Fibroblast of skin of right biceps (primary cell): ENCODE measurements around the gene SLC6A12.

Source experiments
- DNase-seq: peaks from one replicate; pipeline ENCODE4 v3.0.0-alpha.2; 2013

Gene SLC6A12

GRCh38 chr12:175759-176158 lies 38.2 kb downstream of the SLC6A12 start:
- DNase-seq = no peak

GRCh38 chr12:175250-175649 lies 38.7 kb downstream of the SLC6A12 start:
- no peak for DNase-seq

GRCh38 chr12:174596-174995 lies 39.4 kb downstream of the SLC6A12 start:
- DNase-seq = no peak

GRCh38 chr12:174124-174523 lies 39.8 kb downstream of the SLC6A12 start:
- no peak for DNase-seq

GRCh38 chr12:172732-173161 lies 41.2 kb downstream of the SLC6A12 start:
- no peak for DNase-seq

GRCh38 chr12:171743-172676 lies 41.9 kb downstream of the SLC6A12 start:
- no peak for DNase-seq

GRCh38 chr12:171276-171675 lies 42.7 kb downstream of the SLC6A12 start:
- no peak for DNase-seq

GRCh38 chr12:170371-171225 lies 43.4 kb downstream of the SLC6A12 start:
- DNase-seq = no peak

GRCh38 chr12:169528-170370 lies 44.2 kb downstream of the SLC6A12 start:
- DNase-seq = no peak

- peak; percentile 62 for DNase-seq
Observed at GRCh38 chr12:168763-169525, 45.0 kb downstream of the SLC6A12 start.

GRCh38 chr12:167959-168600 lies 45.9 kb downstream of the SLC6A12 start:
- DNase-seq = no peak

GRCh38 chr12:166425-167075 lies 47.4 kb downstream of the SLC6A12 start:
- no peak for DNase-seq

GRCh38 chr12:165862-166368 lies 48.0 kb downstream of the SLC6A12 start:
- DNase-seq = no peak

- no peak for DNase-seq
Observed at GRCh38 chr12:164207-164606, 49.8 kb downstream of the SLC6A12 start.

- DNase-seq = no peak
Observed at GRCh38 chr12:163406-163986, 50.5 kb downstream of the SLC6A12 start.

GRCh38 chr12:162467-163307 lies 51.3 kb downstream of the SLC6A12 start:
- DNase-seq = no peak

GRCh38 chr12:161823-162222 lies 52.1 kb downstream of the SLC6A12 start:
- DNase-seq = no peak

- no peak for DNase-seq
Observed at GRCh38 chr12:160858-161257, 53.1 kb downstream of the SLC6A12 start.

GRCh38 chr12:159156-159782 lies 54.7 kb downstream of the SLC6A12 start:
- DNase-seq = no peak
